H9 (cell line): ENCODE data around the gene MCOLN3. TPM values are rescaled to one million over a fixed set of nuclear protein-coding genes. Genes with fewer than 3 reads are reported as not detected.

Source experiments
- DNase-seq: peaks from one replicate; pipeline ENCODE4 v3.0.0-alpha.2; 2017
- H2AFZ ChIP-seq: one replicate; pipeline ENCODE4 v1.6.1; 2013; ENCODE audit warnings: mild to moderate bottlenecking, low read length, control low read depth, moderate library complexity
- H2AK5ac ChIP-seq: 2 replicates; pipeline ENCODE4 v1.6.1; 2013; ENCODE audit warnings: low read length, control low read depth, mixed read lengths; ENCODE audit not compliant: insufficient read length
- H2BK120ac ChIP-seq: one replicate; pipeline ENCODE4 v1.6.1; 2013; ENCODE audit warnings: low read depth, mild to moderate bottlenecking, low read length, control low read depth, inconsistent platforms; ENCODE audit not compliant: poor library complexity, severe bottlenecking
- H2BK12ac ChIP-seq: 2 replicates; pipeline ENCODE4 v1.6.1; 2013; ENCODE audit warnings: low read length, control low read depth, mixed read lengths, low read depth; ENCODE audit not compliant: insufficient read length
- H2BK15ac ChIP-seq: 2 replicates; pipeline ENCODE4 v1.6.1; 2013; ENCODE audit warnings: low read depth, low read length, control low read depth
- H2BK20ac ChIP-seq: one replicate; pipeline ENCODE4 v1.6.1; 2013; ENCODE audit warnings: low read depth, mild to moderate bottlenecking, low read length, control low read depth, inconsistent platforms; ENCODE audit not compliant: poor library complexity, severe bottlenecking
- H2BK5ac ChIP-seq: 2 replicates; pipeline ENCODE4 v1.6.1; 2013; ENCODE audit warnings: low read length, control low read depth, mixed read lengths; ENCODE audit not compliant: insufficient read length
- H3K14ac ChIP-seq: 2 replicates; pipeline ENCODE4 v1.6.1; 2013; ENCODE audit warnings: low read length, control low read depth; ENCODE audit not compliant: insufficient read depth
- H3K18ac ChIP-seq: 2 replicates; pipeline ENCODE4 v1.6.1; 2013; ENCODE audit warnings: low read depth, mild to moderate bottlenecking, mixed read lengths, low read length, control low read depth; ENCODE audit not compliant: insufficient read length
- H3K23ac ChIP-seq: 2 replicates; pipeline ENCODE4 v1.6.1; 2013; ENCODE audit warnings: low read length, control low read depth, mixed read lengths, low read depth; ENCODE audit not compliant: insufficient read length
- H3K23me2 ChIP-seq: 2 replicates; pipeline ENCODE4 v1.6.1; 2013; ENCODE audit warnings: low read depth, mild to moderate bottlenecking, mixed read lengths, low read length, control low read depth; ENCODE audit not compliant: insufficient read length, poor library complexity, severe bottlenecking
- H3K27ac ChIP-seq: 2 replicates; pipeline ENCODE4 v1.5.1; 2013; ENCODE audit warnings: low read length, control low read depth, mixed read lengths, low read depth; ENCODE audit not compliant: insufficient read length
- H3K27me3 ChIP-seq: 2 replicates; pipeline ENCODE4 v1.6.1; 2013; ENCODE audit warnings: low read length, control low read depth, inconsistent platforms; ENCODE audit not compliant: insufficient read depth
- H3K4ac ChIP-seq: 2 replicates; pipeline ENCODE4 v1.6.1; 2013; ENCODE audit warnings: low read depth, mild to moderate bottlenecking, control low read depth, inconsistent platforms, low read length, moderate library complexity
- H3K4me1 ChIP-seq: 2 replicates; pipeline ENCODE4 v1.6.1; 2013; ENCODE audit warnings: low read length, control low read depth, inconsistent platforms; ENCODE audit not compliant: insufficient read depth
- H3K4me2 ChIP-seq: 2 replicates; pipeline ENCODE4 v1.6.1; 2013; ENCODE audit warnings: low read length, control low read depth, mixed read lengths; ENCODE audit not compliant: insufficient read length, insufficient read depth
- H3K56ac ChIP-seq: 2 replicates; pipeline ENCODE4 v1.6.1; 2013; ENCODE audit warnings: low read depth, mild to moderate bottlenecking, mixed read lengths, low read length, control low read depth; ENCODE audit not compliant: insufficient read length
- H3K79me1 ChIP-seq: 2 replicates; pipeline ENCODE4 v1.6.1; 2013; ENCODE audit warnings: low read depth, mild to moderate bottlenecking, moderate library complexity, low read length, control low read depth, inconsistent platforms; ENCODE audit not compliant: insufficient read depth, poor library complexity, severe bottlenecking
- H3K79me2 ChIP-seq: 2 replicates; pipeline ENCODE4 v1.6.1; 2013; ENCODE audit warnings: low read length, control low read depth, inconsistent platforms; ENCODE audit not compliant: insufficient read depth
- H3K9ac ChIP-seq: 2 replicates; pipeline ENCODE4 v1.6.1; 2013; ENCODE audit warnings: low read length, control low read depth, mixed read lengths; ENCODE audit not compliant: insufficient read length; ENCODE audit errors: extremely low read depth
- H3K9me3 ChIP-seq: one replicate; pipeline ENCODE4 v1.6.1; 2013; ENCODE audit warnings: low read depth, low read length, inconsistent platforms; ENCODE audit not compliant: control insufficient read depth
- H3T11ph ChIP-seq: one replicate; pipeline ENCODE4 v1.6.1; 2013; ENCODE audit warnings: mild to moderate bottlenecking, low read length, control low read depth, inconsistent platforms
- H4K20me1 ChIP-seq: one replicate; pipeline ENCODE4 v1.6.1; 2013; ENCODE audit not compliant: control insufficient read depth, insufficient read length, insufficient read depth
- H4K5ac ChIP-seq: 2 replicates; pipeline ENCODE4 v1.6.1; 2013; ENCODE audit warnings: low read depth, mild to moderate bottlenecking, mixed read lengths, low read length, control low read depth; ENCODE audit not compliant: insufficient read length
- H4K8ac ChIP-seq: replicated peaks from 2 replicates; pipeline ENCODE4 v1.6.1; 2013; ENCODE audit warnings: low read length, control low read depth, mixed read lengths, low read depth; ENCODE audit not compliant: insufficient read length
- H4K91ac ChIP-seq: 2 replicates; pipeline ENCODE4 v1.6.1; 2013; ENCODE audit warnings: low read depth, mild to moderate bottlenecking, moderate library complexity, mixed read lengths, low read length, control low read depth; ENCODE audit not compliant: insufficient read length
- H3K27ac Mint-ChIP-seq, 3 experiments: 2 replicates in 2 of 3; 3 replicates in 1 of 3; pipeline ENCODE4 v1.8.0; 2020 to 2021; ENCODE audit warnings: mixed read lengths in 3 of 3, mild to moderate bottlenecking in 1 of 3, moderate library complexity in 1 of 3
- H3K27me3 Mint-ChIP-seq: 2 replicates; pipeline ENCODE4 v1.8.0; 2021; ENCODE audit warnings: low read depth, mild to moderate bottlenecking, moderate library complexity, mixed read lengths
- H3K36me3 Mint-ChIP-seq, 3 experiments: 2 replicates in 2 of 3; 3 replicates in 1 of 3; pipeline ENCODE4 v1.8.0; 2020 to 2021; ENCODE audit warnings: low read depth in 3 of 3, mixed read lengths in 3 of 3; ENCODE audit not compliant: insufficient read depth in 1 of 3
- H3K4me1 Mint-ChIP-seq, 2 experiments: 2 replicates each; pipeline ENCODE4 v1.8.0; 2020; ENCODE audit warnings: mixed read lengths in 2 of 2
- H3K4me3 Mint-ChIP-seq, 2 experiments: 2 replicates in 1 of 2; 3 replicates in 1 of 2; pipeline ENCODE4 v1.8.0; 2020 to 2021; ENCODE audit warnings: mild to moderate bottlenecking in 2 of 2, mixed read lengths in 2 of 2, moderate library complexity in 1 of 2
- H3K9me3 Mint-ChIP-seq, 2 experiments: 2 replicates in 1 of 2; 3 replicates in 1 of 2; pipeline ENCODE4 v1.8.0; 2020; ENCODE audit warnings: mild to moderate bottlenecking in 2 of 2, mixed read lengths in 2 of 2, moderate library complexity in 1 of 2
- CTCF ChIP-seq: fragments of 200-600 bp; sonication (generic); conservative IDR thresholded peaks from 3 replicates; pipeline ENCODE4 v1.8.0; 2021; ENCODE audit warnings: antibody characterized with exemption, mild to moderate bottlenecking
- total RNA-seq: library from RNA; stranded (reverse); gene quantifications from 2 replicates; pipeline ENCODE4 v1.2.1, GENCODE V29; 2021

Gene MCOLN3
- total RNA-seq, 1 experiment from 2014 or later, result 10.8 TPM

- Histone ChIP-seq H3T11ph (no peak overlapping the region), H3K4ac (no peak overlapping the region), H3K23me2 (no peaks in the 10 kb centered on the region), H3K23ac (no peak overlapping the region), H3K9me3 (no peaks in the 10 kb centered on the region), H3K18ac (no peak overlapping the region), H2BK12ac (no peak overlapping the region), H3K79me2 (no peaks in the 10 kb centered on the region), H3K4me2 (no peak overlapping the region), H2BK120ac (no peak overlapping the region), H2BK5ac (no peak overlapping the region), H2AK5ac (no peak overlapping the region), H3K14ac (no peak overlapping the region), H2BK15ac (no peak overlapping the region), H3K27me3 (no peaks in the 10 kb centered on the region), H3K79me1 (no peaks in the 10 kb centered on the region), H4K91ac (no peak overlapping the region), H3K56ac (no peak overlapping the region), H2AFZ (no peak overlapping the region), H4K20me1 (no peaks in the 10 kb centered on the region), H3K27ac (no peak overlapping the region), H2BK20ac (no peak overlapping the region), H3K9ac (no peak overlapping the region), H4K8ac (no peak overlapping the region), H4K5ac (no peak overlapping the region), H3K4me1 (no peaks in the 10 kb centered on the region)
- Mint-ChIP-seq H3K9me3 (no peaks in the 10 kb centered on the region), H3K4me3 (no peak overlapping the region), H3K27me3 (no peaks in the 10 kb centered on the region), H3K27ac (no peak overlapping the region), H3K4me1 (0 out of 4 replicates have a peak, but pooled peaks cover 0 to 3% of the 10 kb centered on the region in 2 experiments), H3K36me3 (no peaks in the 10 kb centered on the region)
- no peak for DNase-seq
- TF ChIP-seq CTCF, result no peak
Measured at GRCh38 chr1:85022700-85023099, 25.6 kb downstream of the MCOLN3 start.
